Right lobe of liver (tissue), 4 donors: ENCODE data around the gene OR2W1.

ENCODE experiments used
- POLR2A ChIP-seq: fragments of 450-650 bp; IDR thresholded peaks from one replicate; pipeline ENCODE4 v1.6.1; 2017; ENCODE audit warnings: antibody characterized with exemption, mild to moderate bottlenecking
- TF ChIP-seq, protein P1 (sequence below), 4 donors: fragments of 200-600 bp in 3 of 4; fragments of 450-650 bp in 1 of 4; IDR thresholded peaks; one replicate each; pipeline versions ENCODE4 v1.5.1 to v1.8.0; 2016 to 2022; ENCODE audit warnings: antibody characterized with exemption in 4 of 4, mild to moderate bottlenecking in 2 of 4
- donor health status: DM: no; HTN: no; CAD: no.
- donor health status: DM: no; HTN: no; CAD: no.
- donor health status: DM: no; HTN: yes; CAD: no.

DNA sequence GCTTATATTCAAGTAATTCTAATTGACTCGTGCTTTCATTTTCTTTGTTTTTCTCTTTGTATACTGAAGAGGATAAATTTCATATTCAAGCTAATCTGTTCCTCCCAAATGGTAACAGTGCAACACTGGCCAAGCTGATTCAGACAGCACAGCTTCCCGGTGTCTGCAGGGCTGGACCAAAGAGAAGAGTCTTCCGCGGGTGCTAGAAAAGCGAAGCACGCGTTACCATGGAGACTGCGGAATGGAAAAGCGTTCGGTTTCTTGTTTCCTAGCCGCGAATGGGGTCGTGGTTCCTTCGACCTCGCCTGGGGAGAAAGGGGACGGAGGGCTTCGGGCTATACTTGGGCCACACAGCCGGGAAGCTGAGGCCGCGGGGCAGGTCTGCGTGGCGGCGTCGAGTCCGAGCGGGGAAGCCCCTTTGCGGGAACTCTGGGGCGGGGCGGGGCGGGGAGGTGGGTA, 33.7 kb downstream of the OR2W1 start:
- TF ChIP-seq, protein P1, sequence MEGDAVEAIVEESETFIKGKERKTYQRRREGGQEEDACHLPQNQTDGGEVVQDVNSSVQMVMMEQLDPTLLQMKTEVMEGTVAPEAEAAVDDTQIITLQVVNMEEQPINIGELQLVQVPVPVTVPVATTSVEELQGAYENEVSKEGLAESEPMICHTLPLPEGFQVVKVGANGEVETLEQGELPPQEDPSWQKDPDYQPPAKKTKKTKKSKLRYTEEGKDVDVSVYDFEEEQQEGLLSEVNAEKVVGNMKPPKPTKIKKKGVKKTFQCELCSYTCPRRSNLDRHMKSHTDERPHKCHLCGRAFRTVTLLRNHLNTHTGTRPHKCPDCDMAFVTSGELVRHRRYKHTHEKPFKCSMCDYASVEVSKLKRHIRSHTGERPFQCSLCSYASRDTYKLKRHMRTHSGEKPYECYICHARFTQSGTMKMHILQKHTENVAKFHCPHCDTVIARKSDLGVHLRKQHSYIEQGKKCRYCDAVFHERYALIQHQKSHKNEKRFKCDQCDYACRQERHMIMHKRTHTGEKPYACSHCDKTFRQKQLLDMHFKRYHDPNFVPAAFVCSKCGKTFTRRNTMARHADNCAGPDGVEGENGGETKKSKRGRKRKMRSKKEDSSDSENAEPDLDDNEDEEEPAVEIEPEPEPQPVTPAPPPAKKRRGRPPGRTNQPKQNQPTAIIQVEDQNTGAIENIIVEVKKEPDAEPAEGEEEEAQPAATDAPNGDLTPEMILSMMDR (IDR thresholded peaks at IDR 0.05): no peak
- TF ChIP-seq POLR2A: no peak
